Spleen (tissue), 11 donors: ENCODE results near the gene C13orf42. TPM values are rescaled to one million over a fixed set of nuclear protein-coding genes. Genes with fewer than 3 reads are reported as not detected.
A peak's percentile ranks its signal among the peaks of the same experiment; 100 is the strongest.
"Not testable (repeated sequence)": the region's sequence is repeated elsewhere in the genome, so short reads cannot be mapped to it uniquely, and the experiment has no call there.

ENCODE experiments used
- DNase-seq: peaks from one replicate; pipeline ENCODE4 v3.0.0-alpha.2; 2020
- H3K27ac ChIP-seq, 8 donors: fragments of 200-600 bp; sonication (generic) in 7 of 8; 1 replicate in 4 of 8; 2 replicates in 4 of 8; pipeline versions ENCODE4 v1.5.0 to v1.8.0; 2016 to 2021; ENCODE audit warnings: inconsistent platforms in 4 of 8, mild to moderate bottlenecking in 4 of 8, moderate library complexity in 1 of 8
- H3K27me3 ChIP-seq, 7 donors: fragments of 200-600 bp; sonication (generic) in 6 of 7; replicated peaks in 1 of 7; 1 replicate in 4 of 7; 2 replicates in 3 of 7; pipeline versions ENCODE4 v1.5.0 to v1.8.0; 2016 to 2021; ENCODE audit warnings: inconsistent platforms in 3 of 7, mild to moderate bottlenecking in 1 of 7
- H3K36me3 ChIP-seq, 6 donors: fragments of 200-600 bp; sonication (generic) in 5 of 6; 1 replicate in 4 of 6; 2 replicates in 2 of 6; pipeline versions ENCODE4 v1.5.0 to v1.8.0; 2016 to 2021; ENCODE audit warnings: inconsistent platforms in 2 of 6
- H3K4me1 ChIP-seq, 6 donors: fragments of 200-600 bp; sonication (generic) in 5 of 6; 1 replicate in 3 of 6; 2 replicates in 3 of 6; pipeline versions ENCODE4 v1.5.0 to v1.8.0; 2016 to 2021; ENCODE audit warnings: inconsistent platforms in 3 of 6
- H3K4me3 ChIP-seq, 8 donors: fragments of 200-600 bp; sonication (generic) in 7 of 8; 1 replicate in 4 of 8; 2 replicates in 4 of 8; pipeline versions ENCODE4 v1.5.0 to v1.8.0; 2016 to 2021; ENCODE audit warnings: inconsistent platforms in 4 of 8, mild to moderate bottlenecking in 4 of 8, moderate library complexity in 2 of 8
- H3K9me3 ChIP-seq, 8 donors: fragments of 200-600 bp; sonication (generic) in 7 of 8; 1 replicate in 4 of 8; 2 replicates in 4 of 8; pipeline versions ENCODE4 v1.5.0 to v1.8.0; 2016 to 2021; ENCODE audit warnings: inconsistent platforms in 4 of 8
- CTCF ChIP-seq, 11 experiments: fragments of 200-600 bp in 7 of 11; fragments of 450-650 bp in 4 of 11; sonication (generic) in 4 of 11; IDR thresholded peaks in 8 of 11; conservative IDR thresholded peaks in 3 of 11; 1 replicate in 7 of 11; 2 replicates in 4 of 11; pipeline versions ENCODE4 v1.4.0 to v1.8.0; 2016 to 2021; ENCODE audit warnings: antibody characterized with exemption in 11 of 11, inconsistent platforms in 4 of 11, mild to moderate bottlenecking in 1 of 11
- POLR2A ChIP-seq, 3 donors: fragments of 450-650 bp; IDR thresholded peaks; one replicate each; pipeline ENCODE4 v1.5.1; 2017; ENCODE audit warnings: antibody characterized with exemption in 3 of 3, mild to moderate bottlenecking in 1 of 3
- POLR2AphosphoS5 ChIP-seq, 3 donors: sonication (generic); formaldehyde crosslinking; IDR thresholded peaks; one replicate each; pipeline ENCODE4 v1.5.1; 2017; ENCODE audit warnings: antibody characterized with exemption in 3 of 3
- WGBS, 5 donors: extraction: QIAGEN DNeasy Blood & Tissue Kit in 3 of 5; methylation state at CpG; one replicate each; pipeline versions ENCODE4 v1.1.5 to v1.1.7; 2013 to 2018; 5-methylcytosine and 5-hydroxymethylcytosine counted together
- intact Hi-C: fragments of 100-400 bp; cut with DNase I; formaldehyde crosslinking; loops from one replicate; pipeline ENCODE4 v1.15.0; 2023; ENCODE audit warnings: low total_unique reads
- polyA plus RNA-seq, 3 donors: library from polyadenylated mRNA; stranded (reverse); fragments of 200-250 nt; gene quantifications; one replicate each; pipeline ENCODE4 v1.2.1, GENCODE V29; 2013
- total RNA-seq, 7 donors: library from RNA; depleted of rRNA in 3 of 7; stranded (reverse); fragments of >200 nt in 3 of 7; fragmentation: NEBNext Ultra II Directional in 4 of 7; extraction: Animal tissue kit (Norgen Biotek cat#: 25700) in 4 of 7; gene quantifications; one replicate each; pipeline versions ENCODE4 v1.1.0 to v1.2.1, GENCODE V29; 2016 to 2021
- donor health status: healthy with polysubstance abuse.
- donor health status: DM: no; HTN: no; CAD: no; lungs with moderate emphysema.
- donor health status: DM: no; HTN: no; CAD: no.
- donor health status: Bipolar disorder and iron deficiency.
- donor health status: healthy.
- donor health status: DM: no; HTN: no; CAD: no.
- donor health status: DM: yes; HTN: yes; CAD: no.

The C13orf42 gene
- total and polyA plus RNA-seq, 10 donors = 0.03 to 0.60 (median 0.33) TPM; not detected in 5

- Histone ChIP-seq H3K27me3 (peaks cover 0 to 3% (median 0%) of the 10 kb centered on the region in 7 donors), H3K27ac (no peak overlapping the region), H3K4me1 (peaks cover 0 to 8% (median 3%) of the 10 kb centered on the region in 6 donors), H3K9me3 (peaks cover 0 to 6% (median 3%) of the 10 kb centered on the region in 8 donors), H3K36me3 (no peaks in the 10 kb centered on the region), H3K4me3 (no peak overlapping the region)
- 39 to 49% (median 46%) methylated on average over 6 of the region's 6 CpGs for WGBS, 5 donors
- TF ChIP-seq CTCF (IDR thresholded peaks at IDR 0.05 in 8 of 11, conservative IDR thresholded peaks at IDR 0.05 in 3 of 11) (no peak), POLR2A (IDR thresholded peaks at IDR 0.05) (no peak), POLR2AphosphoS5 (IDR thresholded peaks at IDR 0.05) (no peak)
- intact Hi-C loops = no loop called here
- no peak for DNase-seq
Measured at GRCh38 chr13:51122868-51123566, 11.9 kb upstream of the C13orf42 start.

GRCh38 chr13:51120873-51121272 lies 9.8 kb upstream of the C13orf42 start:
- H3K4me1 ChIP-seq, DNase-seq, H3K36me3 ChIP-seq, H3K27ac ChIP-seq, H3K4me3 ChIP-seq, H3K27me3 ChIP-seq, intact Hi-C loops: not testable (repeated sequence)
- 65 to 90% (median 75%) methylated on average over 11 of the region's 11 CpGs for WGBS, 5 donors
- TF ChIP-seq CTCF (IDR thresholded peaks at IDR 0.05 in 8 of 11, conservative IDR thresholded peaks at IDR 0.05 in 3 of 11) = peak in 8 of 11 experiments; percentile 9 to 54 (median 29)
- H3K9me3 ChIP-seq = peaks cover 0 to 19% (median 14%) of the 10 kb centered on the region in 8 donors

DNA sequence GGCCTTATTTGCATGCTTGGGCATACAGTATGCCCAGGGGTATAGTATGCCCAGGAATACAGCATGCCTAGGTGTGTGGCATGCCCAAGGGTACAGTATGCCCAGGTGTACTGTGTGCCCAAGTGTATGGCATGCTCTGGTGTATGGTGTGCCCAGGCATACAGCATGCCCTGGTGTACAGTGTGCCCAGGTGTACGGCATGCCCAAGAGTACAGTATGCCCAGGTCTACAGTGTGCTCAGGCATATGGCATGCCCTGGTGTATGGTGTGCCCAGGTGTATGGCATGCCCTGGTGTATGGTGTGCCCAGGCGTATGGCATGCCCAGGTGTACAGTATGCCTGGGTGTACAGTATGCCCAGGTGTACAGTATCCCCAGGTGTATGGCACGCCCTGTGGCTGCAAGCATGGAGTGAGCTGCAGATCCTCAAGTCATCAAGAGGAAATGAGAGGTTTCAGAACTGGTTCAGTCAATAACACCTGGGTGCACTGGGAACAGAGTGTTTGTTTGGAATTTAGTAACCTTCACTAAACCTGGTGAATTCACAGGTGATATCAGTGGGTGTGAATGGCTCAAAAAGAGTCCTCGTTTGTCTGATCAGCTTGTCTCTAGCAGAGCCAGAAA lies 7.8 kb upstream of the C13orf42 start:
- 76 to 93% (median 86%) methylated on average over 2 to 4 of the region's 4 CpGs for WGBS, 5 donors
- no peak for DNase-seq
- intact Hi-C loops = no loop called here
- Histone ChIP-seq H3K36me3 (no peaks in the 10 kb centered on the region), H3K4me3 (no peak overlapping the region), H3K4me1 (no peaks in the 10 kb centered on the region), H3K27me3 (peaks cover 0 to 8% (median 0%) of the 10 kb centered on the region in 7 donors), H3K27ac (no peak overlapping the region), H3K9me3 (peaks cover 0 to 19% (median 14%) of the 10 kb centered on the region in 8 donors)
- no peak for TF ChIP-seq CTCF (IDR thresholded peaks at IDR 0.05 in 8 of 11, conservative IDR thresholded peaks at IDR 0.05 in 3 of 11)
- no peak for TF ChIP-seq POLR2AphosphoS5 (IDR thresholded peaks at IDR 0.05)
- TF ChIP-seq POLR2A (IDR thresholded peaks at IDR 0.05) = no peak

DNA sequence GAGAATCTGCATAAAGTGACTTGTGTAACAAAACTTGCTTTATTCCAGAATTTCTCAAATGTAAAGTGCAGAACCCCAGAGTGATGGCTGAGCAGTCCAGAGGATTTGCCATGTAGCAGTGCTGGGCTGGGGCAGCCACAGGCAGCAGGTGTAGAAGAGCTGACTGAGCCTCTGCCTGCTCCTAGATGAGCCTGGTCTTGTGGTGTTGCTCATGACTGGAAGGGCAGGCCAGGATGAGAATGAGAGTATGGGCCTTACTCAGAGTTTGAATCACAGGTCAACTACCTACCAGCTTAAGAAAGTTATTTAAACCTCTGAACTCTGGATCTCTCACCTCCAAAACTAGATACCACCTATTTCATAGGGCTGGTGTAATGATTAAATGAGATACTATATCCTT lies 2.9 kb upstream of the C13orf42 start:
- intact Hi-C loops = no loop called here
- H3K36me3 ChIP-seq = no peaks in the 10 kb centered on the region
- no peak for DNase-seq
- no peak overlapping the region for H3K4me3 ChIP-seq
- no peak for TF ChIP-seq CTCF (IDR thresholded peaks at IDR 0.05 in 8 of 11, conservative IDR thresholded peaks at IDR 0.05 in 3 of 11)
- no peak for TF ChIP-seq POLR2A (IDR thresholded peaks at IDR 0.05)
- TF ChIP-seq POLR2AphosphoS5 (IDR thresholded peaks at IDR 0.05) = no peak
- H3K9me3 ChIP-seq = peaks cover 0 to 19% (median 14%) of the 10 kb centered on the region in 8 donors
- no peaks in the 10 kb centered on the region for H3K4me1 ChIP-seq
- H3K27me3 ChIP-seq = peaks cover 0 to 13% (median 0%) of the 10 kb centered on the region in 7 donors
- no peak overlapping the region for H3K27ac ChIP-seq
